Measurements from ENCODE around the gene TRIM37.
"Not testable (repeated sequence)": the region's sequence is repeated elsewhere in the genome, so short reads cannot be mapped to it uniquely, and the experiment has no call there.

TRIM37 gene

DNA sequence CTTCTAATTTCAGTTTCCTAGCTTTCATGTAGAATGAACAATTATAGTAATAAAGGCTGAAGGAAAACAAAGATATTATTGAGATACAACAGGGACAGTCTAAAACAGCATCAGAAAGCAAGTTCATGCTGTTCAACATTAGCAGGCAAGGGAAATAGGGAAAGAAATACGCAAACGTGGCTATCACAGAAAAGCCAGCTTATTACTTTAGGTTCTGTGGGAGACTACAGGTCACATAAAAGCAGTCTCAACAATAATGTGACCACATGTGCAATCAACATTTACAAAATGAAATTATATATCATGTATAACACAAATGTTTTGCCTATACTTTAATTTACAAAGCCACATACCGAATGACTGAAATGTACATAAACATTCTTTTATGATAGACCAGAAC lies 4.9 kb upstream of the TRIM37 start:
- DNase-seq: no peak

DNA sequence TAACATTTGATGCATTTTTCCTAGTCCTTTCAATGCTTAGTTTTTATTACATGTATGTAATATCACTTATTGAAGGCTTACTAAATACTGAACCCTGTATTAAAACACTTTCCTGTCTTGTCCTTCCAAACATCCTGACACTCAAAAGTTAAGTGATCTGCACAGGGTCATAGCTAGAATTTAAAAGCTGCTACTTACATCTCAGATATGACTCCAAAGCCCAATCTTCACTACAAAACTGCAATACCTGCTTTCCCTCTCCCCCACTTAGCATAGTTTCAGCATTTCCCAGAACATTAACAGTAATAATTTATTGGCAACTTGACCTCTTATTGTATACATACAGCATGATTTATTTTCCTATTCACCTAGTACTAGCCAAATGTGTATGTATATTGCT lies 4.3 kb upstream of the TRIM37 start:
- no peak for DNase-seq

DNA sequence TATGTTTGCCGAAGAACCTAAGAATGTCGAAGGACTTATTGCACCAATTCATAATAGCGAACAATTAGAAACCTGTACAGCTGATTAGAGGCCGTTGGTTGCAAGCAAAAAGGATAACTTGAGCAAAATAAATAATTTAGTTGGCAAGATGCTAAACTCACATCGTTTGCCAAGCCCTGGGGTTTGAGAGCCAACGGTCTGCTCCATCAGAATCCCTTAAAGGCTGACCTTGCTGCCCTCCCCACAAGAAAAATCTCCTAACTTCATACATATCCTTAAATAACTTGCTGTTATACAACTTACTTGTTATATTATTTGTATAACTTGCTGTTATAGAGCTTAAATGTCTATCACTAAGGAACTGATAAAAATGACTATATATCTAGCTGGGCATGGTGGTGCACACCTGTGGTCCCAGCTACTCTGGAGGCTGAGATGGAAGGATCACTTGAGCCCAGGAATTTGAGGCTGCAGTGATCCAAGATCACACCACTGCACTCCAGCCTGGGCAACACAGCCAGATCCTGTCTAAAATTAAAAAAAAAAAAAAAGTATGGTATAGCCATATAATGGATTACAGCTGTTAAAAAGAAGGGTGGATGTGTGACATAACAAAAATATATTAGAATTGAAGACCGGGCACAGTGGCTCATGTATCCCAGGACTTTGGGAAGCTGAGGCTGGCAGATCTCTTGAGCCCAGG lies 1.9 kb upstream of the TRIM37 start:
- no peak for DNase-seq

DNA sequence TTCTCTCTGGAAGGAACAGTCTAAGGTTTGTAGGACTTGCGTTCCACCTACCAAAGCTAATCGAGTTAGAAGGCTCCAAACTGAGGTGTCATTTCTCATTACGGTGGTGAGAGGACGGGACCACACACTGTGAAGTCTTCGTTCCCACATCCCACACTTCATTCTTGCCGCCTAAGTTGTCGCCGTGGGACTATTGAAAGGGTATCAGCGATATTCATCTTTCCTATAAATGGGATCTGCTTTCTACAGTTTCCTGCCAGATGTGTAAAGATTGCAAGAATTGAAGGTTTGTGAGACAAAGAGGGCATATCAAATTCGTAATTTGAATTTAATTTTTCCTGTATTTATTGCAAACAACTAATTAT lies 608 bp upstream of the TRIM37 start:
- peak in 1 of 2 donors; percentile 31 for DNase-seq

DNA sequence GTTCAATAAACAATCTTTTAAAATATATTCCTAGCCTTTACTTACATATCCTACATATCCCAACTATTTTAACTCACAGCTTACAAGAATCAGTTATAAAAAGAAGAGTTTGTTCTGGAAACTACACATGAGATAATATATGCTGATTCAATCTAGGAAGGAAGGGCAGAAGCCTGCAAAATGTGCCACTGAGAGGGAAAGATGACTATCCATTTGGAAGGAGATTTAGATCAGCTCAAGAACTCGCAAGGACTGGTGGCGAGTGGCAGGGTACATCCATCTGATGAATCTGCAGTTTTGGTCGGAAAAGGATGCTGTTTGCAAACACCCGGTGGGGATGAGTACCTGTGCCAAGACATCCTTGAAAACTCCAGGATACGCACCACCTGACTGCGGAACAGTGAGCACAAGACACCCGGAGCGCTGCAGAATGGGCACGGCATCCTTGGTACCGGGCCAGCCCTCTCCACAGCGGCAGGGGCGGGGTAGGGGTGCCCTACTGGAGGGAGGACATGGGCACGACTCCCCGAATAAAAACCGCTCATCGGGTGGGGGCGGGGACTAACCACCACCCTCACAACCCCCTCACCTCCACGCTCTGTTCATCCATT lies 723 bp downstream of the TRIM37 start:
- peak; percentile 34 to 45 for DNase-seq

DNA sequence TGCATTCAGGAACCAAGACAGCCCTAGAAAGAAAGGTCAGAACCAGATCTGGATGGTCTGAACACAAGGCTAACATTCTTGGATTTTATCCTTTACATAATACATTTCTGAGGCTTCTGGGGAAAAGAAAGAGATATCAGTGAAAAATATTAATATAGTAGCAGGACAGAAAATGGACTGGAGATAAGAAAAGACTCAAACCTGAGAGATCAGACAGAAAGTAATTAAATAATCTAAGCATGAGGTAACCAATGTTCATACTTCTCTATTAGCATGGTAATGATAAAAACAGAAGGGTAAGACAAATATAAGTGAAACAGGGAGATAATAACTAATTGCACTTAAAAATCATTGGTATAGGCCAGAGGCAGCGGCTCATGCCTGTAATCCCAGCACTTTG lies 5.5 kb downstream of the TRIM37 start:
- no peak for DNase-seq

DNA sequence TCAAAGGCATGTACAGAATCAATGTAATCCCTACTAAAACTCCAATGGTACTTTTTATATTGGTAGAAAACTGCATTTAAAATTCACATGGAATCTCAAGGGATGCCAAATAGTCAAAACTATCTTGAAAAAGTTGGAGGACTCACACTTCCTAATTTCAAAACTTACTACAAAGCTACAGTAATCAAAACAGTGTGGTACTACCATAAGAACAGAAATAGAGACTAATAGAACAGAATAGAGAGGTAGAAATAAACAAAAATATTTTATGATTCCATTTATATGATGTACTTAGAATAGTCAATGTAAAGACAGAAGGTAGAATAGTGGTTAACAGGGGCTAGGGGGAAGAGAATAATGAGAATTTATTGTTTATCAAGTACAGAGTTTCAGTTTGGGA lies 8.8 kb downstream of the TRIM37 start:
- no peak for DNase-seq

DNA sequence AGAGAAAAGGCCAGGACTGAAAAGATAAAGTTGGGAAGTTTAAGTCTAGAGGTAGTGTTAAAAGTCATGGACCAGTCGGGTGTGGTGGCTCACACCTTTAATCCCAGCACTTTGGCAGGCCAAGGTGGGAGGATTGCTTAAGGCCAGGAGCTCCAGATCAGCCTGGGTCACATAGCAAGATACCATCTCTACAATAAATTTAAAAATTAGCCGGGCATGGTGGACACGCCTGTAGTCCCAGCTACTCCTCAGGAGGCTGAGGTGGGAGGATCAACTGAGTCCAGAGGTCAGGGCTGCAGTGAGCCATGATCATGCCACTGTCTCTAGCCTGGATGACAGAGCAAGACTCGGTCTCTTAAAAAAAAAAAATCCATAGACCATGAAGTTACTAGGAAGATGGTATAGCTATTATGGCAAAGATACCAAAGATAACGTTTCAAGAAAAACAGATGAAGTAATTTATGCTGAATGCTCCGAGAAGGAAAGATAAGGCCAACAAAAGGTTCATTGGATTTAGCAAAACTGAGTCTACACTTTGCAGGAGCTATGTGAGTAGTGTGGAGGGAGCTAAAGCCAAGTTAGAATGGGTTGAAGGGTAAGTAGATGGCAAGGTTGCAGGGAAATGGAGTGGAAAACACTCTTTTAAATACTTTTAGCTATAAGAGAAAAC lies 11.7 kb downstream of the TRIM37 start:
- no peak for DNase-seq

DNA sequence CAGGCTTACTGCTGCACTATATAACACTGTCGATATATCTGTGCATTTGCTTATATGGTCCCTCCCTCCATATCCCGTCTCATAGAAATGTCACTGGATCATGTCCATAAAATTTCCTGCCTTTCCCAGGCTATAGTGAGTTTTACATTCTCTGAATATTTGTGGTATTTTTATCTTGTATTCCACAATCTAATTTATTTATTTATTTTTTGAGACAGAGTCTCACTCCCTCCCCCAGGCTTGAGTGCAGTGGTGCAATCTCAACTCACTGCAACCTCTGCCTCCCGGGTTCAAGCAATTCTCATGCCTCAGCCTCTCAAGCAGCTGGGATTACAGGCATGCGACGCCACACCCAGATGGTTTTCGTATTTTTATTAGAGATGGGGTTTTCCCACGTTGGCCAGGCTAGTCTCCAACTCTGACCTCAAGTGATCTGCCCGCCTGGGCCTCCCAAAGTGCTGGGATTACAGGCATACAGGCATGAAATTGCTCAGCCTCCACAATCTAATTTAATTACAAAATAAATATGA lies 12.9 kb downstream of the TRIM37 start:
- DNase-seq: no peak

DNA sequence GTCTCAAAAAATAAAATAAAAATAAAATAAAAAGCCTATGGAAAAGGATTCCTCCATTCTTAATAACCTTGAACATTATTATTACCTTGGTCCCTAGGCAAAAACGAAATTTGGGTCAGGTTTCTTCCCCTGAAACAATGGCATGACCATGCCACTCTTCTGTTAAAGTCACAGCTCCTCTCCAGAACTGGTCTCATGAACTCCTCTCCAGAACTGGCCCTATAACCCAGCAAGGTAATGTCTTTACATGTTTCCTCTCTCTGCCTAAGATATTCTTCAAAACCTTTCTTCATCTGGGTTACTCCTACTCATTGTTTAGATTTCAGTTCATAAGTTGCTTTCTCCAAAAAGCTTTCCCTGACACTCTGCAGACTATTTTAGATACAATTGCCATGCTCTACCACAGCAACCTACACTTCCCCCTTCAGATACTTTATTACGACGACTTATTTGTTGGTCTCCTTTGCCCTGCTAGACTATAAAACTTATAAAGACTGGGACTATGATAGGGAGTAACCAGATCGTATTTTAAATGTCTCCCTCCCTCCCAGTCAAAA lies 13.5 kb downstream of the TRIM37 start:
- no peak for DNase-seq

DNA sequence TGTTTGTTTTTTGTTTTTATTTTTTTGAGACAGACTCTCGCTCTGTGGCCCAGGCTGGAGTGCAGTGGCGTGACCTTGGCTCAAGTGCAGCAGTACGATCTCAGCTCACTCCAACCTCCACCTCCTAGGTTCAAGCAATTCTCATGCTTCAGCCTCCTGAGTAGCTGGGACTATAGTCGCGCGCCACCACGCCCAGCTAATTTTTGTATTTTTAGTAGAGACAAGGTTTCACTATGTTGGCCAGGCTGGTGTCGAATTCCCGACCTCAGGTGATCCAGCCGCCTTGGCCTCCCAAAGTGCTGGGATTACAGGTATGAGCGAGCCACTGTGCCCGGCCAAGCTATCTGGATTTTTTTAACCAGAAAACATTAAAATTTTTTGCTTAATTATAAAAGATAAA lies 16.1 kb downstream of the TRIM37 start:
- DNase-seq: not testable (repeated sequence)

DNA sequence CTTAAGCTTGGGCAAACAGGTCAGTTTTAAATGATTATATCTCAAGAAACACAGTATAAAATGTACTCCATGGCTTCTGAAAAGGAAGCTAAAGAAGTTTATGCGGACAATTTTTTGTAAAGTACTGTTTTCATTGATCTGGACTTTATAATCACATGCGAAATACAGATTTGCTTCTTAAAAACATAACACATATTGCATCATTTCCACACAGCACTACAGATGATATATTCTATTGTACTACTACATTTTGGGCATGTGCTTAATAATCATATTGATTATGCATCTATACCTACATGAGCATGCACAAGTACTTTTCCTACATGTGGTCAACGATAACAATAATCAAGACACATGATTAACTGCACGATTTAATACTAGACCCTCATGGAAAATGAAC lies 22.5 kb downstream of the TRIM37 start:
- no peak for DNase-seq

DNA sequence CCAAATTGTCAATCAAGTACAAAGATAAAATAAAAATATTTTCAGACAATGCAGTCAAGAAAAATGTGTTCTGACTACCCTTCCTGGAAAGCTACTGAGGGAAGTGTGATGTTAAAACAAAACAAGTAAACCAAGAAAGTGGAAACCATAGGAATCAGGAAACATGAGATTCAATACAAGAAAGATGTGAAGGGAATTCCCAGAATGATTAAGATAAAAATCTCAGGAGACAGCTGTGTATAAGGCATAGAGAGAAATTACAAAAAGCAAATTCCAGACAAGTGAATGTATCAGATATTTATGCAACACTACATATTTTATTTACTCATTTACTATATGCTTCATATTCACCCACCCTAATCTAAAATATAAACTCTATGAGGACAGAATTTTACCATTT lies 32.2 kb downstream of the TRIM37 start:
- no peak for DNase-seq

DNA sequence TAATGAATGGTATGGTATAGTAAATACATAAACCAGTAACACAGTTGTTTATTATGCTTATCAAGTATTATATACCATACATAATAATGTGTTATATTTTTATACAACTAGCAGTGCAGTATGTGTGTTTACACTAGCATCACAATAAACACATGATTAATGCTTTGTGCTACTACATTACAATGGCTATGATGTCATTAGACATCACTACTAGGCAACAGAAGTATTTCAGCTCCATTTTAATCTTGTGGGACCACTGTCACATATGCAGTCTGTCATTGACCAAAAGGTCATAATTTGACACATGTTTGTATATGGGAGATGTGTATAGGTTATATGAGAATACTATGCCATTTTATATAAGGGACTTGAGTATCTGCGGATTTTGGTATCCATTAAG lies 32.7 kb downstream of the TRIM37 start:
- DNase-seq: no peak

DNA sequence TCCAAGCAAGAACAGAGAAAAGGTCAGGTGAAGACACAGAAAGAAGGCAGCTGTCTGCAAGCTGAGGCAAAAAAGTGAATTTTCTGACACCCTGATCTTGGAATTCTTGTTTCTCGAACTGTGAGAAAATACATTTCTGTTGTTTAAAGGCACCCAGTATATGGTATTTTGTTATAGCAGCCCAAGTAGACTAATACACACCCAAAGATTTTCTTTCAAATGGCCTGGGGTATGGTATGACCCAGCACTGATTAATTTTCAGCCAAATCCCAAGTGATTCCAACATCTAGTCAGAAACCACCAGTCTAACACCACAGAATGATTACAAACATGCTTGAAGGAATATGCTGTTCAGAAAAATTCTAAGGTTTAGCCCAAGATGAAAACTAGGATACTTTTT lies 36.8 kb downstream of the TRIM37 start:
- DNase-seq: no peak

DNA sequence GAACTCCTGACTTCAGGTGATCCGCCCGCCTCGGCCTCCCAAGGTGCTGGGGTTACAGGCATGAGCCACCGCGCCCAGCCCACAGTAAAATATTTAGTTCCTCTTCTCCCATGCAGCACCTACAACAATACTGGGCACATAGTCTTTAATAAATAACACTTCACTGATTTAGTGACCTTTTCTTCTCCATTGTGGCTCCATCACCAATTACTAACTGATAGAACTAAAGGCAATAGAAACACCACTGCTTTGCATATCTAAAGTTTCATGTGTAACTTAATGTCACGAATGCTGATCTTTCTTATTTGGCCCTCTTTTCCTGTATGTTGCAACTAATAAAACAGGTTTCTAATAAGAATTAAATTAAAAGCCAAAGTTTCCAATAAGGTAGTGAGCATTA lies 38.9 kb downstream of the TRIM37 start:
- DNase-seq: no peak

DNA sequence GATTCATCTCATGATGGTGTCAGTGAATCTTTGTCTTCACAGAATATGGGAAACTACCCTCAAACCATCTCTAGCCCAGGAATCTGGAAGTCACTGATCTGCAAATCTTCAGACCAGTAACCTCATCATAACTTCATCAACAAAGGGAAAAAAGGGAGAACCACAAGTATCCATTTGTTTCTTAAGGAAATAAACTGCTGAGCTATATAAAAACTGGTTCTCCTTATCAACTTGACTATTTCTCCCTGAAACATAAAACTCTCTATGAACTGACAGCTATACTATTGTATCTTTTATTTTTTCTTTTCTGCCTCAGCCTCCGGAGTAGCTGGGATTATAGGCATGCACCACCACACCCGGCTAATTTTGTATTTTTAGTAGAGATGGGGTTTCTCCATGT lies 39.3 kb downstream of the TRIM37 start:
- no peak for DNase-seq

DNA sequence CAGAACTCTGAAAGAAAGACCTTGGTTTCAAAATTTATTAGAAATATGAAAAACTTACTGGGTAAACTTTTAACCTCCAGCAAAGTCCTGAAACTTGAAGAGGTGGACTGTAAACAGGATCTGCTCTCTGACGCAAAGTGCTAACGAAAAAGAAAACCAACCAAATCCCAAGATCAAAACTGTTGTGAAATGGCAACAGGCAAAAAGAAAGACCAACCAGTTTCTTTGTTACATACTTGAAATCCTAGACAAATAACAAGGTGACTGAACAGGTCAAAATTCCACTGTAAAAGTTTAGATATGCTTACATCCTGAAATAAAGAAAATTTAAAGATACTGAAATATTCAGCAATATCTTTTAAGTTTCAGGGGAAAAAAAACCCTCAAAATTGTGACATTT lies 44.2 kb downstream of the TRIM37 start:
- no peak for DNase-seq

DNA sequence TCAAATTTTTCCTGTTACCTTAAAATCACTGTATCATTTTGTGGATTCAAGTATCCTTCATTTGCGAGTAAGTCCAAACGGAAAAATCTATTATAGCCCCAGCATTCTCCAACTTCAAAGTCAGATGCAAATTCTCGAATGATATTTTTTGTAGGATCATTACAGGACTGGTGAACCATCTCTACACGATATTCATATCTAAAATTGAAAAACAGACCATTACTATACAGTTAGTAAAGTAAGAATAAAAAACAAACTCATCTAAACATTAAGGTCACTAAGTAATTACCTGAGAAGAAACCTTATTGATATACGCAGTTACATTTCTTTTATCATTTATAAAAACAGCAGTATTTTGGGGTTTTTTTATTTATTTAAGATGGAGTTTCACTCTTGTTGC lies 49.8 kb downstream of the TRIM37 start:
- no peak for DNase-seq

DNA sequence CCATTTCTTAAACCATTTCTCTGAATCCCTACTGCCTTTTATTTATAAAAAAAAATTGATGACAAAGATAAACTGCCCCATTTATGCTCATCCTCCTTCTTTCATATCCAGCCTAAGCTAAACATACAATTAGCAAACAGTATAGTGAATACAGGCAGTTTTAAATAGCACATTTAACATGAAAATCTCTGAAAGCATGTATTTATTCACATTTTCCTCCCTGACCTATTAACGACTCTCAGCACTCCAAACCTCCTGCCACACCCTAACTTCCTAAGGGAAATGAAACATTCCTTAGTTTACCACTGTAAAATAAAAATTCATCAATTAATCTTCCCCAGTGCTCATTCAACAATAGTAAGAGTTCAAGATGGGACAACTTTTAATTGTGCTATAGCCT lies 56.9 kb downstream of the TRIM37 start:
- DNase-seq: no peak

DNA sequence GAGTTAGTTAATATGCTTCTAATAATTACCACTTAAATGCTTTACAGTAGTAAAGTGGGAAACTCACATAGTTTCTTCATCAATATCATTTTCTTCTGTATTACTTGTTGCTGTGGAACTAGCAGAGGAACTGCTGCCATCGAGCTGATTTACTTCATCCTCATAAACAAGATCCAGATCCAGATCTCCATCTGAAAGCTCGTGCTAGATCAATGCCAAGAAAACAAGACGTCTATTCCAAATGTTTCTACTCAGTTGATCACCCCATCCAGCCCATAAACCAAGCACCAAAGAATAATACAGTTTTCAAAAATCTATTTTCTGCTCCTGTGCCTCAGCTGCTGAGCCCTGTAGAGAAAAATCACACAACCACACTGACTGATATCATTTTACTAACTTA lies 59.1 kb downstream of the TRIM37 start:
- DNase-seq: no peak

DNA sequence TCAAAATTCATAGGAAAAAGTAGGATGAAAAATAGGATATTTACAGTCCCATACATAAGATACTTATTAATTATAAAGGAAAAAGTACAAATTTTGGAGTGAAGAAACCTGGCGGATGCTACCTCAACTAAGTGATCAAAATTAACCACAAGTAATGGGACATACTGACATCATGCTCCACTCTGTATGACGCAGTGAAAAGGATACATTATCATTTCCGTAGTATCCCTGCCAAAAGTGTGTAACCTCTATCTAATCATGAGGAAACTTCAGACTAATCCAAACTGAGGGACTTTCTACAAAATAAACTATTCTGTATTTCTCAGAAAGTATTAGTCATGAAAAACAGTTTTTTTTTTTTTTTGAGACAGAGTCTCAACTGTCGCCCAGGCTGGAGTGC lies 60.5 kb downstream of the TRIM37 start:
- DNase-seq: no peak

DNA sequence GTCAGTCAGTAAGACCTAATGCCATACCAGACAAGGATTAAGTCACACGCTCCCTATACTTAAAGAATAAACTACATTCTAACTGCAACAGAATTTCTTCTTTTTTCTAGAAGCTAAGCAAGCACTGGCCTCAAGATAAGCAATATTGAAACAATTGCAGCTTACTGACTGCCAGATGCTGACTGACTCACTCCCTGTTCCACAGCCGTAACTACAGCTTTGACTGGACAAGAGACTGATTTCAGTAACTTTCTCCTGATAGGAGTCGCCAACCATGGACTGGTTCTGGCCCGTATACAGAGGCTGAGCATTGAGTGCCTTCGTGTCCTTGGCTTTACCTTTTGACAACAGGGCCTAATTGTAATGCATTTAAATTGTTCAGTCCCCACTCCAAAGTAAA lies 67.9 kb downstream of the TRIM37 start:
- DNase-seq: no peak

DNA sequence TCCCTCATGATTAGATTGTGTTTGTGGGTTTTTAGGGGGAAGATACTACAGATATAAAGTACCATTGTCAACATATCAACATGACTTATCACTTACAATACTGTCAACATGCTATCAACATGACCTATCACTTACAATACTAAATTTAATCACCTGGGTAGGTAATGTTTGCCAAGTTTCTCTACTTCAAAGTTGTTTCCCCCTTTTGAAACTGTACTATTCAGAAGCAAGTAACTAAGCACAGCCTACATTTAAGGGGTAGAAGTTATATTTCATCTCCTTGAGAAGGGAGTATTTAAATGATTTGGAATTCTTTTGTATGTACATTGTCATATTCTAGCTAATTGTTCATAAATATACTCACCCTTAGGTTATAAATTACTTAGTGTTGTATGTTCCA lies 68.7 kb downstream of the TRIM37 start:
- no peak for DNase-seq
